ENCODE data around the gene GSG1.

DNA sequence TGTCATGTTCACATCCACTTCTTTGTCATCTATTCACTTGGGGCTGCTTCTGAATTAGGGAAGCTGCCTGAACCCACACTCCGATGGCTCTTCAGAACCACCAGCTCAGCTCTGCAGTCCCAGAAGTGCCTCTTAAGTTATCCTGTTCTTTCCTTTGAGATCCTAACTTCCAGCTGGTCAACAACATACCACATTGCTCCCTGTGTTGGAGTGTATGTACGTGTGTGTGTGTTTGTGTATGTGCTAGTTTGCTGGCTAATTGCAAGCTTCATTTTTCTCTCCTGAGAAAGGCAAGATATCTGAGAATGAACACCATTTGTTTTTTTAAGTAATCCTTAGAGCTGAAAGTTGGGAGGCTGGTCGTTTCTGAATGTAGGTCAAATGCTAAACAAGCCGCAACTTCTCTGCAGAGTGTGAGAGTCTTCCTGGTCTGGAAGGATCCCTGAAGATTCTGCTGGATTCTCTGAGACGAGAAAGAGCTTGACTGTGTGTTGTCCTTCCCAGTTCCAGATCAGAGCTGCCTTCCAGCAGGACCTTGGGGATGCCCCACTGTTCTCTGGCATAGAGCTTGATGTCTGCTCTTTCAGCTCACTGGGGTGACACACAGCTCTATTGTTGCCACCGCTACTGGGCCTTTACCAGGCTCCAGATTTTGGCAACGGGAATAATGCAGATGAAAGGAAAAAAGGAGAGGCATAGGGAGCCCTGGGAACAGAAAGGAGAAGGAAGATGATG, 839 bp downstream of the GSG1 start:
- TF ChIP-seq EP300 (IDR thresholded peaks at IDR 0.05) (no peak), POLR2AphosphoS5 (IDR thresholded peaks at IDR 0.05) (no peak)
- TF ChIP-seq, protein P1, sequence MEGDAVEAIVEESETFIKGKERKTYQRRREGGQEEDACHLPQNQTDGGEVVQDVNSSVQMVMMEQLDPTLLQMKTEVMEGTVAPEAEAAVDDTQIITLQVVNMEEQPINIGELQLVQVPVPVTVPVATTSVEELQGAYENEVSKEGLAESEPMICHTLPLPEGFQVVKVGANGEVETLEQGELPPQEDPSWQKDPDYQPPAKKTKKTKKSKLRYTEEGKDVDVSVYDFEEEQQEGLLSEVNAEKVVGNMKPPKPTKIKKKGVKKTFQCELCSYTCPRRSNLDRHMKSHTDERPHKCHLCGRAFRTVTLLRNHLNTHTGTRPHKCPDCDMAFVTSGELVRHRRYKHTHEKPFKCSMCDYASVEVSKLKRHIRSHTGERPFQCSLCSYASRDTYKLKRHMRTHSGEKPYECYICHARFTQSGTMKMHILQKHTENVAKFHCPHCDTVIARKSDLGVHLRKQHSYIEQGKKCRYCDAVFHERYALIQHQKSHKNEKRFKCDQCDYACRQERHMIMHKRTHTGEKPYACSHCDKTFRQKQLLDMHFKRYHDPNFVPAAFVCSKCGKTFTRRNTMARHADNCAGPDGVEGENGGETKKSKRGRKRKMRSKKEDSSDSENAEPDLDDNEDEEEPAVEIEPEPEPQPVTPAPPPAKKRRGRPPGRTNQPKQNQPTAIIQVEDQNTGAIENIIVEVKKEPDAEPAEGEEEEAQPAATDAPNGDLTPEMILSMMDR (IDR thresholded peaks at IDR 0.05) = no peak

Measured in sigmoid colon (tissue), 4 donors.